Measurements from ENCODE around the gene HNRNPH2.

- TF ChIP-seq CTCF (IDR thresholded peaks at IDR 0.05; ENCODE audit: low read depth, low read length, missing input control) = no peak
- no peak for TF ChIP-seq TAF1 (conservative IDR thresholded peaks at IDR 0.05)
- no peak for TF ChIP-seq SP1 (IDR thresholded peaks at IDR 0.05)
- no peak for TF ChIP-seq EGR1 (IDR thresholded peaks at IDR 0.05; ENCODE audit: low read depth in 2 of 2)
- TF ChIP-seq FOXA1 (IDR thresholded peaks at IDR 0.05) = no peak
Observed at GRCh38 chrX:101388604-101389003, 19.4 kb upstream of the HNRNPH2 start.

Measured in liver (tissue), 3 donors.